ENCODE data around the gene MCC.

Gene MCC

GRCh38 chr5:113003763-113004162 lies 484.5 kb downstream of the MCC start:
- DNase-seq (ENCODE audit: low read depth): no peak
- no peak overlapping the region for H3K4me3 ChIP-seq (replicated peaks; ENCODE audit: low read depth, low read length)
- TF ChIP-seq CTCF (IDR thresholded peaks at IDR 0.05; ENCODE audit: low read length, missing control alignments): no peak

DNA sequence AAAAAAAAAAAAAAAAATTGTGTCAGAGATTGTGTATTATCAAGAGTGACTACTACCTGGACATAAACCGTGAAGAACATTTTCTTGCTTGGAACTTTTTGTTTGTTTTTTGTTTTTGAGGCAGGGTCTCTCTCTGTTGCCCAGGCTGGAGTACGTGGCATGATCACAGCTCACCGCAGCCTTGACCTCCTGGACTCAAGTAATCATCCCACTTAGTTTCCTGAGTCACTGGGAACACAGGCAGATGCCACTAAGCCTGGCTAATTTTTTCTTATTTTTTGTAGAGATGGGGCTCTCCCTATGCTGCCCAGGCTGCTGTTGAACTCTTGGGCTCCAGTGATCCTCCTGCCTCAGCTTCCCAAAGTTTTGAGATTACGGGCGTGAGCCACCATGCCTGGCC lies 485.8 kb downstream of the MCC start:
- no peak for DNase-seq (ENCODE audit: low read depth)
- TF ChIP-seq CTCF (IDR thresholded peaks at IDR 0.05; ENCODE audit: low read length, missing control alignments): no peak
- H3K4me3 ChIP-seq (replicated peaks; ENCODE audit: low read depth, low read length): no peak overlapping the region

DNA sequence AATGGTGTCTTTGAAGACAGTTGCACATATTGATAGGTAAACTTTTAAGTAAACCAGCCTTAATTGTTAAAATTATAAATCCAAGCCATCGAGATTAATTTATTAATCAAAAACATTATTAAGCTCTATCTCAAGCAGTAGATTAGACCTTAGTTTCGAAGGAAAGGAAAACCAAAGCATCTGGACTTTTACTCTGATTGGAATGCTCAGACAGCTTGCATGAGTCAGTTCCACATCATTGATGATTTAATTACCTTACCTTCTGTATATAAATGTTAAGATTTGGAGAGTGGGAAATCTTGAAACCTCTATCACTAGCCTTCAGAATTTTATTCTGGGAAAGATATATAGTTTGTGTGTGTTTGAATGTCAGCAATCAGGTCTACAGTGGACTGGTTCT lies 487.8 kb downstream of the MCC start:
- no peak for TF ChIP-seq CTCF (IDR thresholded peaks at IDR 0.05; ENCODE audit: low read length, missing control alignments)
- no peak overlapping the region for H3K4me3 ChIP-seq (replicated peaks; ENCODE audit: low read depth, low read length)
- no peak for DNase-seq (ENCODE audit: low read depth)

- DNase-seq (ENCODE audit: low read depth): no peak
- TF ChIP-seq CTCF (IDR thresholded peaks at IDR 0.05; ENCODE audit: low read length, missing control alignments): no peak
- no peak overlapping the region for H3K4me3 ChIP-seq (replicated peaks; ENCODE audit: low read depth, low read length)
Observed at GRCh38 chr5:112998296-112998695, 490.0 kb downstream of the MCC start.

DNA sequence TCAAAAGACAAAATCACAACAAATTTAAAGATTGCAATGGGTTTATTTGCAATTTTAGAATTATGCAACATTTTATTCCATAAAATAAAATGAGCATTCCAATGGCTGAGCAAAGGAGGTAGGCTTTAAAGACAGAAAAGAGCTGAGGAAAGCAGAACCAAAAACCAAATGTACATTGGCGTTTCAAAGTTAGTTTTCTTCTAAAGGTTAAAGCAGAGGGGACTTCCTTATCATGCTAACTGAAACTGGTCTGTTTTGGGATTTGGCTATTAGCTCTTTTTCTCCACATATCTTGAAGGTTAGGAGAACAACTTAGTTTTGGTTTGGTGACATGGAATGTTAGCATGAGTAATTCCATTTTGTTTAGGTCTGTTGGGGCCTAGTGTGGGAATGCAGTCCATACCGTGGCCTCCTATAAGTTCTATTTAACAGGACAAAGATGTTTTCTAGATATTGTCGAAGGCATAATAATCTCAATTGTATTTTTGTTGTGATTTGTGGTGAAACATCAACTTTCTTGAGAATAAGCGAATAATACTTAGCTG lies 491.4 kb downstream of the MCC start:
- H3K4me3 ChIP-seq (replicated peaks; ENCODE audit: low read depth, low read length): no peak overlapping the region
- TF ChIP-seq CTCF (IDR thresholded peaks at IDR 0.05; ENCODE audit: low read length, missing control alignments): no peak
- no peak for DNase-seq (ENCODE audit: low read depth)

DNA sequence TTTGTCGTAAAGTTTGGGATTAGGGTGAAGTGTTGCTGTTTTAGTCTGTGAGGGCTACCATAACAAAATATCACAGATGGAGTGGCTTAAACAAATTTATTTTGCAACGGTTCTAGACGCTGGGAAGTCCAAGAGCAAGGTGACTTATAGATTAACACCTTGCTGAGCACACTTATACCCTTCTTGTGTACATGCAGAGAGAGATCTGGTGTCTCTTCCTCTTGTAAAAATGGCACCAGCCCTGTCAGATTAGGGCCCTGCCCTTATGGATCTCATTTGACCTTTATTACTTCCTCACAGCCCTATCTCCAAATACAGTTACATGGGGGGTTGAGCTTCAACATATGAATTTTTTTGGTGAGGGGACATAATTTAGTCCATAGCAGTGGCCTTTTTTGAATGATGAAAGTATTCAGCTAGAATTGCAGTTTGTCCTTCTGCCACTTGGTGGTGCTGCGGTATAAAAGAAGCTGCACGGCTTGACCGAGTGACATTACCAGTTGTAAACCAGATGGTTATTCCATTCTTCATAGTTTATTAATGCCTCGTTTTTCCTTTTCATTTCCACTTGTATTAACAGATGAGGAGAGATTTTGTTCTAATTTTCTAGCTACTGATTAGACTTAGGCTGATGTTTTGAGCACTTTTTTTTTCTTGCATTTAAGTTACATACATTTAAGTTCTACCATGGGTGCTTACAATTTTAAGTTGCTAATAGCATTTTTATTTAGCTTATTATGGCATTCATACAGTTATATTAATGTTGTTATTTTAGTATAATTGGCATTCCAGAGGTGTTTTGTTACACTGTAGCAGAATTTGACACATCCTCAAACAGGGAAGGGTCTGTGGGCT lies 492.3 kb downstream of the MCC start:
- peak; percentile 81 for DNase-seq (ENCODE audit: low read depth)
- H3K4me3 ChIP-seq (replicated peaks; ENCODE audit: low read depth, low read length): no peak overlapping the region
- TF ChIP-seq CTCF (IDR thresholded peaks at IDR 0.05; ENCODE audit: low read length, missing control alignments): peak; percentile 90

- DNase-seq (ENCODE audit: low read depth): no peak
- TF ChIP-seq CTCF (IDR thresholded peaks at IDR 0.05; ENCODE audit: low read length, missing control alignments): no peak
- no peak overlapping the region for H3K4me3 ChIP-seq (replicated peaks; ENCODE audit: low read depth, low read length)
Observed at GRCh38 chr5:112986224-112986623, 502.0 kb downstream of the MCC start.
